Measurements from ENCODE around the gene CCNJL. TPM values are rescaled to one million over a fixed set of nuclear protein-coding genes. Genes with fewer than 3 reads are reported as not detected.

CCNJL gene
- total RNA-seq, result under 0.01 and 0.09 TPM in 2 replicates

GRCh38 chr5:160312134-160312959 lies at the start of gene CCNJL:
CCNJL (minus strand) TSS chr5:160312564; CDS start chr5:160311923, 641 bp downstream.

GRCh38 chr5:160229190-160229742 lies 83.1 kb downstream of the CCNJL start, which contains the start of gene FABP6:
FABP6 (plus strand) TSS chr5:160229506; CDS start chr5:160229558, 52 bp downstream.

Other genes starting within 250 kb of the CCNJL start
- 7.9 and 10.7 TPM in 2 replicates for gene PWWP2A, start 193.1 kb downstream of the CCNJL start, total RNA-seq
- gene FABP6, start 83.1 kb downstream of the CCNJL start, total RNA-seq, result not detected in 2 replicates
- gene C1QTNF2, start 58.1 kb upstream of the CCNJL start, total RNA-seq, result 0.32 and 0.86 TPM in 2 replicates
- gene FAM200C, start 87.5 kb upstream of the CCNJL start, total RNA-seq, result 3.0 and 3.2 TPM in 2 replicates
- gene SLU7, start 106.5 kb upstream of the CCNJL start, total RNA-seq, result 95.5 and 110 TPM in 2 replicates
- 31.8 and 54.9 TPM in 2 replicates for gene PTTG1, start 109.3 kb upstream of the CCNJL start, total RNA-seq

All from bronchial smooth muscle cell (primary cell).